HG03439 (cell line): ENCODE data around the gene UQCRHL.
"Not testable (repeated sequence)": the region's sequence is repeated elsewhere in the genome, so short reads cannot be mapped to it uniquely, and the experiment has no call there.

Experiments
- ATAC-seq: cut with Tn5 transposase; IDR thresholded peaks from one replicate; pipeline ENCODE4 v1.9.1; 2021; ENCODE audit warnings: mild to moderate bottlenecking, moderate library complexity; ENCODE audit not compliant: unreplicated experiment

The UQCRHL gene

GRCh38 chr1:15807549-15807948, at the start of gene UQCRHL:
Gene UQCRHL (minus strand): TSS chr1:15807649. CDS start chr1:15807649, 0 bp downstream.
- not testable (repeated sequence) for ATAC-seq

GRCh38 chr1:15856888-15857287, 49.4 kb upstream of the UQCRHL start:
- ATAC-seq: no peak

- ATAC-seq: no peak
These were observed 45.4 kb upstream of the UQCRHL start for GRCh38 chr1:15852828-15853302.

GRCh38 chr1:15852036-15852827, 44.8 kb upstream of the UQCRHL start:
- ATAC-seq: no peak

- no peak for ATAC-seq
These were observed 44.0 kb upstream of the UQCRHL start for GRCh38 chr1:15851210-15852035.

GRCh38 chr1:15850471-15851001, 43.1 kb upstream of the UQCRHL start:
- no peak for ATAC-seq

- no peak for ATAC-seq
These were observed 42.4 kb upstream of the UQCRHL start for GRCh38 chr1:15849775-15850324.

- no peak for ATAC-seq
These were observed 41.7 kb upstream of the UQCRHL start for GRCh38 chr1:15848929-15849774.

GRCh38 chr1:15848143-15848928, 40.9 kb upstream of the UQCRHL start:
- peak; percentile 18 for ATAC-seq

- ATAC-seq: no peak
These were observed 40.4 kb upstream of the UQCRHL start for GRCh38 chr1:15847893-15848142.

GRCh38 chr1:15847100-15847892, 39.8 kb upstream of the UQCRHL start, which contains the start of gene SPEN:
Gene SPEN (plus strand): TSS chr1:15847707. CDS start chr1:15848068, 361 bp downstream.
- ATAC-seq: peak; percentile 65

- not testable (repeated sequence) for ATAC-seq
These were observed 38.6 kb upstream of the UQCRHL start for GRCh38 chr1:15846056-15846455.

- ATAC-seq: no peak
These were observed 36.5 kb upstream of the UQCRHL start for GRCh38 chr1:15843826-15844572.

GRCh38 chr1:15838721-15839120, 31.3 kb upstream of the UQCRHL start:
- ATAC-seq: no peak

GRCh38 chr1:15837931-15838330, 30.5 kb upstream of the UQCRHL start:
- no peak for ATAC-seq

GRCh38 chr1:15836772-15837669, 29.6 kb upstream of the UQCRHL start:
- ATAC-seq: peak; percentile 19

- ATAC-seq: not testable (repeated sequence)
These were observed 29.0 kb upstream of the UQCRHL start for GRCh38 chr1:15836511-15836771.
